CD14-positive monocyte (primary cell): ENCODE data around the gene SUSD2. TPM values are rescaled to one million over a fixed set of nuclear protein-coding genes. Genes with fewer than 3 reads are reported as not detected.
"Not testable (repeated sequence)": the region's sequence is repeated elsewhere in the genome, so short reads cannot be mapped to it uniquely, and the experiment has no call there.

Source experiments
- DNase-seq, 3 donors: peaks; one replicate each; pipeline ENCODE4 v3.0.0-alpha.2; 2011 to 2022
- H2AFZ ChIP-seq: 2 replicates; pipeline ENCODE4 v1.6.0; 2012; ENCODE audit warnings: mild to moderate bottlenecking, low read depth, low read length, inconsistent platforms; ENCODE audit not compliant: insufficient read depth, poor library complexity, severe bottlenecking
- H3K27ac ChIP-seq, 2 donors: 1 replicate in 1 of 2; 2 replicates in 1 of 2; pipeline ENCODE4 v1.5.1; 2012 to 2013; ENCODE audit warnings: low read length in 2 of 2, control low read depth in 1 of 2, inconsistent platforms in 1 of 2, low read depth in 1 of 2, mild to moderate bottlenecking in 1 of 2
- H3K27me3 ChIP-seq, 2 donors: one replicate each; pipeline versions ENCODE4 v1.6.0 to v1.6.1; 2011 to 2013; ENCODE audit warnings: low read length in 2 of 2; ENCODE audit not compliant: control insufficient read depth in 2 of 2, insufficient read depth in 2 of 2
- H3K36me3 ChIP-seq, 2 donors: replicated peaks in 1 of 2; 1 replicate in 1 of 2; 2 replicates in 1 of 2; pipeline versions ENCODE4 v1.5.1 to v1.6.1; 2012 to 2013; ENCODE audit warnings: low read length in 2 of 2, control low read depth in 1 of 2, inconsistent platforms in 1 of 2, mild to moderate bottlenecking in 1 of 2; ENCODE audit not compliant: insufficient read depth in 2 of 2, control insufficient read depth in 1 of 2
- H3K4me1 ChIP-seq, 2 donors: 1 replicate in 1 of 2; 2 replicates in 1 of 2; pipeline versions ENCODE4 v1.5.1 to v1.6.1; 2012 to 2013; ENCODE audit warnings: low read length in 2 of 2, control low read depth in 1 of 2, inconsistent platforms in 1 of 2, mild to moderate bottlenecking in 1 of 2, moderate library complexity in 1 of 2; ENCODE audit not compliant: insufficient read depth in 2 of 2, control insufficient read depth in 1 of 2
- H3K4me2 ChIP-seq: replicated peaks from 2 replicates; pipeline ENCODE3; 2012; ENCODE audit warnings: low read length, moderate library complexity, mild to moderate bottlenecking; ENCODE audit not compliant: poor library complexity, severe bottlenecking; ENCODE audit errors: extremely low read depth
- H3K4me3 ChIP-seq, 3 experiments: fragments of 200-600 bp in 1 of 3; sonication (generic) in 1 of 3; replicated peaks in 1 of 3; 1 replicate in 2 of 3; 2 replicates in 1 of 3; pipeline ENCODE4 v1.5.1; 2011 to 2013; ENCODE audit warnings: low read length in 3 of 3, mild to moderate bottlenecking in 3 of 3, control low read depth in 2 of 3, low read depth in 2 of 3, inconsistent platforms in 1 of 3, moderate library complexity in 1 of 3
- H3K79me2 ChIP-seq: 2 replicates; pipeline ENCODE4 v1.6.0; 2012; ENCODE audit warnings: mild to moderate bottlenecking, control low read depth, inconsistent platforms, low read length, moderate library complexity; ENCODE audit not compliant: insufficient read depth
- H3K9ac ChIP-seq: 2 replicates; pipeline ENCODE4 v1.6.0; 2017; ENCODE audit warnings: low read length, mild to moderate bottlenecking; ENCODE audit not compliant: insufficient read depth, poor library complexity, severe bottlenecking
- H3K9me3 ChIP-seq, 2 donors: replicated peaks in 1 of 2; 1 replicate in 1 of 2; 2 replicates in 1 of 2; pipeline versions ENCODE4 v1.5.1 to v1.6.1; 2012 to 2013; ENCODE audit warnings: low read length in 2 of 2, control low read depth in 1 of 2; ENCODE audit not compliant: control insufficient read depth in 1 of 2, insufficient read depth in 1 of 2
- H4K20me1 ChIP-seq: 2 replicates; pipeline ENCODE4 v1.6.0; 2012; ENCODE audit warnings: mild to moderate bottlenecking, low read length, control low read depth, moderate library complexity; ENCODE audit not compliant: insufficient read depth
- H3K27ac Mint-ChIP-seq, 7 donors: one replicate each; pipeline ENCODE4 v1.8.0; 2020; ENCODE audit warnings: mild to moderate bottlenecking in 7 of 7, mixed read lengths in 7 of 7, moderate library complexity in 6 of 7, inconsistent platforms in 2 of 7
- H3K27me3 Mint-ChIP-seq, 3 donors: one replicate each; pipeline ENCODE4 v1.8.0; 2021 to 2022; ENCODE audit warnings: low read depth in 3 of 3, mild to moderate bottlenecking in 3 of 3, mixed read lengths in 3 of 3, moderate library complexity in 3 of 3, inconsistent platforms in 1 of 3
- H3K36me3 Mint-ChIP-seq, 2 donors: one replicate each; pipeline ENCODE4 v1.8.0; 2020; ENCODE audit warnings: mixed read lengths in 2 of 2, inconsistent platforms in 1 of 2, mild to moderate bottlenecking in 1 of 2
- H3K4me1 Mint-ChIP-seq: one replicate; pipeline ENCODE4 v1.8.0; 2020; ENCODE audit warnings: mild to moderate bottlenecking, mixed read lengths
- H3K4me3 Mint-ChIP-seq, 2 donors: one replicate each; pipeline ENCODE4 v1.8.0; 2020; ENCODE audit warnings: mild to moderate bottlenecking in 2 of 2, mixed read lengths in 2 of 2, moderate library complexity in 1 of 2
- H3K9me3 Mint-ChIP-seq, 7 donors: one replicate each; pipeline ENCODE4 v1.8.0; 2020 to 2022; ENCODE audit warnings: mixed read lengths in 7 of 7, mild to moderate bottlenecking in 6 of 7, moderate library complexity in 6 of 7, inconsistent platforms in 2 of 7
- CTCF ChIP-seq: fragments of 200-600 bp; IDR thresholded peaks from one replicate; pipeline ENCODE4 v1.8.0; 2022; ENCODE audit warnings: antibody characterized with exemption, mild to moderate bottlenecking
- WGBS: methylation state at CpG from one replicate; pipeline ENCODE4 v1.1.5; 2013; ENCODE audit warnings: missing lambda C conversion rate; ENCODE audit not compliant: insufficient coverage; 5-methylcytosine and 5-hydroxymethylcytosine counted together
- intact Hi-C, 2 donors: fragments of 100-400 bp; cut with micrococcal nuclease; formaldehyde crosslinking; loops; one replicate each; pipeline versions ENCODE4 v1.15.0 to v1.15.1; 2023
- polyA plus RNA-seq, 3 donors: library from polyadenylated mRNA; depleted of rRNA in 1 of 3; unstranded in 2 of 3; stranded (reverse) in 1 of 3; fragments of 300-500 nt in 2 of 3; fragments of >200 nt in 1 of 3; fragmentation: Illumina TruSeq in 2 of 3; gene quantifications; 1 replicate in 2 of 3; 2 replicates in 1 of 3; pipeline ENCODE4 v1.2.3, GENCODE V29; 2012 to 2021

Gene SUSD2
- polyA plus RNA-seq, 3 donors, result 0.56 TPM; not detected in 2

- H3K4me3 Mint-ChIP-seq, DNase-seq, H3K36me3 Mint-ChIP-seq, intact Hi-C loops, H3K9me3 Mint-ChIP-seq, H3K27ac ChIP-seq, H3K4me2 ChIP-seq, H3K27me3 ChIP-seq, H4K20me1 ChIP-seq, H3K36me3 ChIP-seq, H3K9me3 ChIP-seq, H3K9ac ChIP-seq, H2AFZ ChIP-seq, H3K4me3 ChIP-seq, H3K27me3 Mint-ChIP-seq, H3K79me2 ChIP-seq: not testable (repeated sequence)
- Mint-ChIP-seq H3K4me1 (peaks cover 26% of the 10 kb centered on the region), H3K27ac (peak overlapping the region in 1 of 7 donors; percentile 68)
- peaks cover 23 to 35% of the 10 kb centered on the region in 2 donors for H3K4me1 ChIP-seq
- WGBS, result 100% methylated on average over 2 of the region's 6 CpGs
Observed at GRCh38 chr22:24211716-24212115, 30.4 kb downstream of the SUSD2 start.

- H3K4me3 Mint-ChIP-seq, H3K79me2 ChIP-seq, H3K4me3 ChIP-seq, H3K27me3 Mint-ChIP-seq, H3K36me3 ChIP-seq, H3K9me3 Mint-ChIP-seq, DNase-seq, H3K27ac ChIP-seq, H3K36me3 Mint-ChIP-seq, H3K27me3 ChIP-seq, intact Hi-C loops, H3K4me2 ChIP-seq, H3K9ac ChIP-seq, H3K9me3 ChIP-seq, H4K20me1 ChIP-seq, H3K27ac Mint-ChIP-seq, H2AFZ ChIP-seq: not testable (repeated sequence)
- H3K4me1 ChIP-seq, result peaks cover 10 to 22% of the 10 kb centered on the region in 2 donors
- WGBS, result no CpG with 5 or more reads among the region's 9 CpGs
- peaks cover 12% of the 10 kb centered on the region for H3K4me1 Mint-ChIP-seq
Observed at GRCh38 chr22:24213111-24213510, 31.8 kb downstream of the SUSD2 start.

- H3K27ac ChIP-seq, result no peak overlapping the region
- H3K4me3 ChIP-seq, result no peak overlapping the region
- TF ChIP-seq CTCF, result no peak
- H4K20me1 ChIP-seq, result no peaks in the 10 kb centered on the region
- H3K27me3 ChIP-seq, result no peaks in the 10 kb centered on the region
- no peaks in the 10 kb centered on the region for H3K36me3 Mint-ChIP-seq
- 86% methylated on average over 11 of the region's 12 CpGs for WGBS
- intact Hi-C loops, result no loop called here
- peaks cover 0 to 5% (median 0%) of the 10 kb centered on the region in 7 donors for H3K9me3 Mint-ChIP-seq
- peaks cover 0 to 8% of the 10 kb centered on the region in 2 donors for H3K4me1 ChIP-seq
- no peak overlapping the region for H3K9ac ChIP-seq
- H3K27ac Mint-ChIP-seq, result no peak overlapping the region
- H3K4me1 Mint-ChIP-seq, result no peaks in the 10 kb centered on the region
- no peaks in the 10 kb centered on the region for H3K9me3 ChIP-seq
- no peak for DNase-seq
- no peak overlapping the region for H3K4me3 Mint-ChIP-seq
- H3K4me2 ChIP-seq, result no peak overlapping the region
- H3K79me2 ChIP-seq, result no peaks in the 10 kb centered on the region
- no peak overlapping the region for H2AFZ ChIP-seq
- H3K27me3 Mint-ChIP-seq, result peaks cover 1 to 3% (median 1%) of the 10 kb centered on the region in 3 donors
- H3K36me3 ChIP-seq, result no peaks in the 10 kb centered on the region
Observed at GRCh38 chr22:24214467-24215285, 33.4 kb downstream of the SUSD2 start.
